Sigmoid colon (tissue), 7 donors: Measurements from ENCODE around the gene EPHB1. TPM values are rescaled to one million over a fixed set of nuclear protein-coding genes. Genes with fewer than 3 reads are reported as not detected.
"Not testable (repeated sequence)": the region's sequence is repeated elsewhere in the genome, so short reads cannot be mapped to it uniquely, and the experiment has no call there.

Experiments
- DNase-seq: peaks from one replicate; pipeline ENCODE4 v3.0.0-alpha.2; 2019
- H3K27ac ChIP-seq, 4 donors: fragments of 200-600 bp; sonication (generic); one replicate each; pipeline ENCODE4 v1.5.1; 2016 to 2019; ENCODE audit warnings: mild to moderate bottlenecking in 1 of 4
- H3K27me3 ChIP-seq, 3 donors: fragments of 200-600 bp; sonication (generic); one replicate each; pipeline ENCODE4 v1.5.1; 2019; ENCODE audit warnings: mild to moderate bottlenecking in 1 of 3
- H3K36me3 ChIP-seq, 4 donors: fragments of 200-600 bp; sonication (generic); one replicate each; pipeline ENCODE4 v1.5.1; 2016 to 2019
- H3K4me1 ChIP-seq, 4 donors: fragments of 200-600 bp; sonication (generic); one replicate each; pipeline ENCODE4 v1.5.1; 2017 to 2019
- H3K4me3 ChIP-seq, 4 donors: fragments of 200-600 bp; sonication (generic); one replicate each; pipeline ENCODE4 v1.5.1; 2017 to 2019; ENCODE audit warnings: mild to moderate bottlenecking in 2 of 4, moderate library complexity in 1 of 4
- H3K9me3 ChIP-seq, 4 donors: fragments of 200-600 bp in 3 of 4; sonication (generic) in 3 of 4; one replicate each; pipeline versions ENCODE4 v1.5.1 to v1.6.1; 2013 to 2019
- CTCF ChIP-seq, 4 experiments: fragments of 450-650 bp in 3 of 4; fragments of 200-600 bp in 1 of 4; IDR thresholded peaks; one replicate each; pipeline ENCODE4 v1.5.1; 2016 to 2019; ENCODE audit warnings: antibody characterized with exemption in 4 of 4, mild to moderate bottlenecking in 3 of 4, moderate library complexity in 2 of 4
- EP300 ChIP-seq, 4 donors: sonication (generic); formaldehyde crosslinking; IDR thresholded peaks; one replicate each; pipeline ENCODE4 v1.6.1; 2017; ENCODE audit warnings: antibody characterized with exemption in 4 of 4
- POLR2A ChIP-seq, 2 donors: fragments of 450-650 bp; IDR thresholded peaks; one replicate each; pipeline ENCODE4 v1.6.1; 2016; ENCODE audit warnings: antibody characterized with exemption in 2 of 2, mild to moderate bottlenecking in 2 of 2, moderate library complexity in 2 of 2
- POLR2AphosphoS5 ChIP-seq, 4 donors: sonication (generic); formaldehyde crosslinking; IDR thresholded peaks; one replicate each; pipeline ENCODE4 v1.6.1; 2017; ENCODE audit warnings: antibody characterized with exemption in 4 of 4
- WGBS, 2 donors: extraction: QIAGEN DNeasy Blood & Tissue Kit; methylation state at CpG; one replicate each; pipeline ENCODE4 v1.1.7; 2013; 5-methylcytosine and 5-hydroxymethylcytosine counted together
- intact Hi-C: fragments of 100-400 bp; cut with DNase I; formaldehyde crosslinking; loops from one replicate; pipeline ENCODE4 v1.15.1; 2023
- polyA plus RNA-seq, 3 donors: library from polyadenylated mRNA; stranded (reverse); fragments of 200-250 nt; gene quantifications; one replicate each; pipeline ENCODE4 v1.2.3, GENCODE V29; 2013
- total RNA-seq, 4 donors: library from RNA; depleted of rRNA; stranded (reverse); fragments of >200 nt; gene quantifications; one replicate each; pipeline ENCODE4 v1.1.0, GENCODE V29; 2016
- donor health status: healthy with polysubstance abuse.
- donor health status: Bipolar disorder and iron deficiency.
- donor health status: healthy.

EPHB1 gene
- total and polyA plus RNA-seq, 7 donors: 0.29 to 17.3 (median 3.6) TPM; not detected in 2

- no peaks in the 10 kb centered on the region for H3K9me3 ChIP-seq
- TF ChIP-seq EP300 (IDR thresholded peaks at IDR 0.05) (no peak), POLR2A (IDR thresholded peaks at IDR 0.05) (no peak), CTCF (IDR thresholded peaks at IDR 0.05) (no peak), POLR2AphosphoS5 (IDR thresholded peaks at IDR 0.05) (no peak)
- H3K4me1 ChIP-seq: no peaks in the 10 kb centered on the region
- no peak overlapping the region for H3K4me3 ChIP-seq
- H3K27ac ChIP-seq: no peak overlapping the region
- intact Hi-C loops: no loop called here
- no peaks in the 10 kb centered on the region for H3K36me3 ChIP-seq
- DNase-seq: no peak
- WGBS, 2 donors: 56 to 80% methylated on average over 9 of the region's 9 CpGs
- no peaks in the 10 kb centered on the region for H3K27me3 ChIP-seq
These were observed 222.2 kb downstream of the EPHB1 start for GRCh38 chr3:135017003-135017893.

- TF ChIP-seq CTCF (IDR thresholded peaks at IDR 0.05) (no peak), POLR2A (IDR thresholded peaks at IDR 0.05) (no peak), EP300 (IDR thresholded peaks at IDR 0.05) (no peak), POLR2AphosphoS5 (IDR thresholded peaks at IDR 0.05) (no peak)
- no peaks in the 10 kb centered on the region for H3K4me1 ChIP-seq
- no peak overlapping the region for H3K27ac ChIP-seq
- WGBS, 2 donors: 81 to 84% methylated on average over 7 of the region's 7 CpGs
- no peaks in the 10 kb centered on the region for H3K9me3 ChIP-seq
- DNase-seq: no peak
- H3K36me3 ChIP-seq: no peaks in the 10 kb centered on the region
- intact Hi-C loops: no loop called here
- no peaks in the 10 kb centered on the region for H3K27me3 ChIP-seq
- no peak overlapping the region for H3K4me3 ChIP-seq
These were observed 223.3 kb downstream of the EPHB1 start for GRCh38 chr3:135018149-135018923.

- WGBS, 2 donors: 80 to 91% methylated on average over 3 of the region's 3 CpGs
- H3K4me3 ChIP-seq: no peak overlapping the region
- H3K27ac ChIP-seq: no peak overlapping the region
- DNase-seq: no peak
- intact Hi-C loops: no loop called here
- H3K9me3 ChIP-seq: no peaks in the 10 kb centered on the region
- no peaks in the 10 kb centered on the region for H3K27me3 ChIP-seq
- no peaks in the 10 kb centered on the region for H3K36me3 ChIP-seq
- H3K4me1 ChIP-seq: no peaks in the 10 kb centered on the region
- TF ChIP-seq POLR2AphosphoS5 (IDR thresholded peaks at IDR 0.05) (no peak), EP300 (IDR thresholded peaks at IDR 0.05) (no peak), POLR2A (IDR thresholded peaks at IDR 0.05) (no peak), CTCF (IDR thresholded peaks at IDR 0.05) (no peak)
These were observed 225.1 kb downstream of the EPHB1 start for GRCh38 chr3:135020181-135020580.

- intact Hi-C loops: no loop called here
- H3K27ac ChIP-seq: no peak overlapping the region
- no peaks in the 10 kb centered on the region for H3K36me3 ChIP-seq
- TF ChIP-seq CTCF (IDR thresholded peaks at IDR 0.05) (no peak), POLR2AphosphoS5 (IDR thresholded peaks at IDR 0.05) (no peak), EP300 (IDR thresholded peaks at IDR 0.05) (no peak), POLR2A (IDR thresholded peaks at IDR 0.05) (no peak)
- H3K27me3 ChIP-seq: no peaks in the 10 kb centered on the region
- no peak for DNase-seq
- H3K4me1 ChIP-seq: no peaks in the 10 kb centered on the region
- H3K4me3 ChIP-seq: no peak overlapping the region
- 60 to 65% methylated on average over 9 of the region's 9 CpGs for WGBS, 2 donors
- H3K9me3 ChIP-seq: no peaks in the 10 kb centered on the region
These were observed 229.1 kb downstream of the EPHB1 start for GRCh38 chr3:135023996-135024658.

- H3K27ac ChIP-seq, DNase-seq, H3K9me3 ChIP-seq, intact Hi-C loops, H3K4me3 ChIP-seq, H3K36me3 ChIP-seq, H3K4me1 ChIP-seq, H3K27me3 ChIP-seq: not testable (repeated sequence)
- WGBS, 2 donors: 19 to 20% methylated on average over 27 of the region's 27 CpGs
These were observed 235.9 kb downstream of the EPHB1 start for GRCh38 chr3:135030768-135031615.
